ENCODE data around the gene TENT5C.

The TENT5C gene

GRCh38 chr1:117599286-117600221, 6.3 kb upstream of the TENT5C start:
- DNase-seq (ENCODE audit: low read depth) = no peak
- H3K4me3 ChIP-seq (ENCODE audit: low read length) = no peak overlapping the region
- no peak for TF ChIP-seq CTCF (conservative IDR thresholded peaks at IDR 0.05; ENCODE audit: low read depth, low read length)

- DNase-seq (ENCODE audit: low read depth) = no peak
- no peak for TF ChIP-seq CTCF (conservative IDR thresholded peaks at IDR 0.05; ENCODE audit: low read depth, low read length)
- no peak overlapping the region for H3K4me3 ChIP-seq (ENCODE audit: low read length)
Observed at GRCh38 chr1:117600325-117600943, 5.4 kb upstream of the TENT5C start.

DNA sequence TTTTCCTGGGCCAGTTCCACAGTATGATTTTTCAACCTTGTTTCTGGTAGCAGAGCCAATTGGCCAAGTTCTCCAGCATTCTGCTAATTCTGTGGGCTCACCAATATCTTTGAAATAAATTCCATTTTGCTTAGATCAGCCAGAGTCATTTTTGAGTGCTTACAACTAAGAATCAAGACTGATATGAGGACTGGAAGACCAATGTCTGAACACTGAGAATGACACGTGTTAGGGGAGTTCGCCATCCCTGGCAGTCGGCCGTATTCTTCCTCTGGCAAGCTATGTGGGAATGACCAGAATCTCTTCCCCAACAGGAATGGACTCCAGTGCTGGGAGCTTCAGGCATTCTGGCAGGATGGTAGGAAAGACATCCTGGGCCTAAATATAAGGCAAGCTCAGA, 4.9 kb upstream of the TENT5C start:
- DNase-seq (ENCODE audit: low read depth) = peak; percentile 45
- TF ChIP-seq CTCF (conservative IDR thresholded peaks at IDR 0.05; ENCODE audit: low read depth, low read length) = no peak
- H3K4me3 ChIP-seq (ENCODE audit: low read length) = no peak overlapping the region

GRCh38 chr1:117602862-117603261, 3.0 kb upstream of the TENT5C start:
- DNase-seq (ENCODE audit: low read depth) = no peak
- H3K4me3 ChIP-seq (ENCODE audit: low read length) = no peak overlapping the region
- no peak for TF ChIP-seq CTCF (conservative IDR thresholded peaks at IDR 0.05; ENCODE audit: low read depth, low read length)

DNA sequence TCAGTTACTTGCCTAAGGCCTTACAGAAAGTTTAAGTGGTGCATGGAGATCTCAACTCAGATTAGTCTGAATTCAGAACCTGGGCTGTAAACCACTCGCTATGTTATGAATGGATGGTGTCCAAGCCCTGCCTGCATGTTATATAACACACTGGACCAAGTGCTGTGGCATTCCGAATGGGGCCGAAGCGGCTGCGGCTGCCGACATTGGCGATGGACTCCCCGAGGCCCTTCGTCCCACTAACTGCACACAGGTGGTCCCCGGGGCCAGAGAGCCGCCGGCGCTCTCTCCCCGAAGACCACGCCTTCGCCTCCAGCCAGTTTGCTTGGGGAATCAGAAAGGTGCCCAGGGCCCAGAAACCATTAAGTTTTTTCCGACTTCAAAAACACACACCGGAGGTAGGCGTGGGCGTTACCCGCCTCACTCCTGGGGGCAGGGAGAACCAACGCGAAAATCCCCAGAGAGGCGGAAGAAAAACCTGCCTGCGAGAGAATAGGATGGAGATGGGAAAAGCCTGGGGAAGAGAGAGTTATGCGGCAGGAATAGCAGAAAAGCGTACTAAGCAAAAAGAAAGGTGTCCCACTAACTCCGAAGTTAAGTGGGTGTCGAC, 579 bp upstream of the TENT5C start:
- no peak for TF ChIP-seq CTCF (conservative IDR thresholded peaks at IDR 0.05; ENCODE audit: low read depth, low read length)
- H3K4me3 ChIP-seq (ENCODE audit: low read length) = peak overlapping the region; percentile 86
- DNase-seq (ENCODE audit: low read depth) = no peak

GRCh38 chr1:117606649-117607430, 992 bp downstream of the TENT5C start:
- peak overlapping the region; percentile 79 for H3K4me3 ChIP-seq (ENCODE audit: low read length)
- no peak for TF ChIP-seq CTCF (conservative IDR thresholded peaks at IDR 0.05; ENCODE audit: low read depth, low read length)
- DNase-seq (ENCODE audit: low read depth) = no peak

Data from retinal pigment epithelial cell (primary cell).